SJSA1 (cell line): ENCODE results near the gene NLRP5. TPM values are rescaled to one million over a fixed set of nuclear protein-coding genes. Genes with fewer than 3 reads are reported as not detected.
"Not testable (repeated sequence)": the region's sequence is repeated elsewhere in the genome, so short reads cannot be mapped to it uniquely, and the experiment has no call there.

Experiments used
- DNase-seq, 2 experiments: peaks; one replicate each; pipeline ENCODE4 v3.0.0-alpha.2; 2015 to 2020; ENCODE audit warnings: low spot score in 2 of 2, low read depth in 1 of 2
- H3K27ac ChIP-seq: fragments of 250-450 bp; sonication (Bioruptor Pico); 2 replicates; pipeline ENCODE4 v1.5.1; 2020; ENCODE audit warnings: mild to moderate bottlenecking, moderate library complexity
- H3K27me3 ChIP-seq: fragments of 250-450 bp; sonication (Bioruptor Pico); replicated peaks from 2 replicates; pipeline ENCODE4 v1.5.1; 2020; ENCODE audit warnings: mild to moderate bottlenecking, moderate library complexity
- H3K36me3 ChIP-seq: fragments of 250-450 bp; sonication (Bioruptor Pico); 2 replicates; pipeline ENCODE4 v1.5.1; 2020; ENCODE audit warnings: mild to moderate bottlenecking
- H3K4me1 ChIP-seq: fragments of 250-450 bp; sonication (Bioruptor Pico); replicated peaks from 2 replicates; pipeline ENCODE4 v1.6.1; 2021; ENCODE audit warnings: mild to moderate bottlenecking
- H3K4me3 ChIP-seq: fragments of 250-450 bp; sonication (Bioruptor Pico); 2 replicates; pipeline ENCODE4 v1.5.1; 2020; ENCODE audit warnings: mild to moderate bottlenecking
- H3K9me3 ChIP-seq: fragments of 250-450 bp; sonication (Bioruptor Pico); replicated peaks from 2 replicates; pipeline ENCODE4 v1.5.1; 2020; ENCODE audit warnings: mild to moderate bottlenecking
- total RNA-seq: library from RNA; depleted of rRNA; stranded (reverse); fragments of >200 nt; shearing (Covaris generic); gene quantifications from 2 replicates; pipeline ENCODE4 v1.2.3, GENCODE V29; 2014; rRNA removed

Gene NLRP5
- total RNA-seq: not detected in 2 replicates

GRCh38 chr19:55986487-55986886 lies at the start of gene NLRP5:
Gene NLRP5, plus strand, starts transcription at chr19:55986775.
- no peaks in the 10 kb centered on the region for H3K36me3 ChIP-seq
- H3K9me3 ChIP-seq: peaks cover 8% of the 10 kb centered on the region; the same call in 1 of the 2 replicates
- DNase-seq: no peak
- H3K4me1 ChIP-seq: no peaks in the 10 kb centered on the region
- no peak within 1 kb of the TSS for H3K27ac ChIP-seq
- H3K4me3 ChIP-seq: no peak within 1 kb of the TSS
- no peaks in the 10 kb centered on the region for H3K27me3 ChIP-seq

- peaks cover 5% of the 10 kb centered on the region; the same call in 1 of the 2 replicates for H3K9me3 ChIP-seq
- no peak for DNase-seq
- H3K27me3 ChIP-seq: no peaks in the 10 kb centered on the region
- no peaks in the 10 kb centered on the region for H3K4me1 ChIP-seq
- no peaks in the 10 kb centered on the region for H3K36me3 ChIP-seq
- H3K27ac ChIP-seq: no peak overlapping the region
- H3K4me3 ChIP-seq: no peak overlapping the region
Measured at GRCh38 chr19:55939206-55939605, 47.4 kb upstream of the NLRP5 start.

GRCh38 chr19:55940306-55940705 lies 46.3 kb upstream of the NLRP5 start:
- H3K4me3 ChIP-seq: no peak overlapping the region
- no peaks in the 10 kb centered on the region for H3K27me3 ChIP-seq
- H3K36me3 ChIP-seq: no peaks in the 10 kb centered on the region
- DNase-seq: no peak
- no peaks in the 10 kb centered on the region for H3K4me1 ChIP-seq
- H3K9me3 ChIP-seq: peaks cover 5% of the 10 kb centered on the region; the same call in 1 of the 2 replicates
- H3K27ac ChIP-seq: no peak overlapping the region

- Histone ChIP-seq H3K4me1 (no peaks in the 10 kb centered on the region), H3K27me3 (no peaks in the 10 kb centered on the region), H3K4me3 (no peak within 1 kb of the TSS), H3K36me3 (no peaks in the 10 kb centered on the region), H3K9me3 (peaks cover 12% of the 10 kb centered on the region), H3K27ac (no peak within 1 kb of the TSS)
- no peak for DNase-seq
Measured at GRCh38 chr19:55947532-55947931, 39.0 kb upstream of the NLRP5 start, which contains the start of gene NLRP8. Gene NLRP8, plus strand, starts transcription at chr19:55947832.

GRCh38 chr19:55950566-55950965 lies 36.0 kb upstream of the NLRP5 start:
- peaks cover 16% of the 10 kb centered on the region for H3K9me3 ChIP-seq
- H3K27ac ChIP-seq, H3K4me3 ChIP-seq, H3K4me1 ChIP-seq, H3K36me3 ChIP-seq, H3K27me3 ChIP-seq, DNase-seq: not testable (repeated sequence)

- Histone ChIP-seq H3K27ac (no peak overlapping the region), H3K4me1 (no peaks in the 10 kb centered on the region), H3K4me3 (no peak overlapping the region), H3K36me3 (no peaks in the 10 kb centered on the region), H3K27me3 (no peaks in the 10 kb centered on the region), H3K9me3 (peaks cover 15% of the 10 kb centered on the region)
- DNase-seq: no peak
Measured at GRCh38 chr19:55956431-55956830, 30.1 kb upstream of the NLRP5 start.

GRCh38 chr19:55958356-55958755 lies 28.2 kb upstream of the NLRP5 start:
- no peaks in the 10 kb centered on the region for H3K27me3 ChIP-seq
- H3K27ac ChIP-seq: no peak overlapping the region
- no peaks in the 10 kb centered on the region for H3K4me1 ChIP-seq
- no peak overlapping the region for H3K4me3 ChIP-seq
- H3K36me3 ChIP-seq: no peaks in the 10 kb centered on the region
- H3K9me3 ChIP-seq: peaks cover 10% of the 10 kb centered on the region; the same call in 1 of the 2 replicates
- DNase-seq: no peak

GRCh38 chr19:55959996-55960675 lies 26.4 kb upstream of the NLRP5 start:
- no peaks in the 10 kb centered on the region for H3K27me3 ChIP-seq
- DNase-seq: no peak
- H3K4me1 ChIP-seq: no peaks in the 10 kb centered on the region
- no peaks in the 10 kb centered on the region for H3K36me3 ChIP-seq
- H3K9me3 ChIP-seq: peaks cover 7% of the 10 kb centered on the region; the same call in 1 of the 2 replicates
- no peak overlapping the region for H3K4me3 ChIP-seq
- no peak overlapping the region for H3K27ac ChIP-seq

- no peaks in the 10 kb centered on the region for H3K36me3 ChIP-seq
- DNase-seq: no peak
- peaks cover 11% of the 10 kb centered on the region; the same call in 1 of the 2 replicates for H3K9me3 ChIP-seq
- no peaks in the 10 kb centered on the region for H3K27me3 ChIP-seq
- no peak overlapping the region for H3K4me3 ChIP-seq
- no peak overlapping the region for H3K27ac ChIP-seq
- no peaks in the 10 kb centered on the region for H3K4me1 ChIP-seq
Measured at GRCh38 chr19:55962186-55962585, 24.4 kb upstream of the NLRP5 start.

- Histone ChIP-seq H3K4me3 (no peak overlapping the region), H3K27me3 (no peaks in the 10 kb centered on the region), H3K4me1 (no peaks in the 10 kb centered on the region), H3K36me3 (no peaks in the 10 kb centered on the region), H3K9me3 (peaks cover 4% of the 10 kb centered on the region), H3K27ac (no peak overlapping the region)
- no peak for DNase-seq
Measured at GRCh38 chr19:55973982-55974381, 12.6 kb upstream of the NLRP5 start.

GRCh38 chr19:55980415-55980814 lies 6.2 kb upstream of the NLRP5 start:
- Histone ChIP-seq H3K36me3 (no peaks in the 10 kb centered on the region), H3K9me3 (peaks cover 13% of the 10 kb centered on the region), H3K4me3 (no peak overlapping the region), H3K27me3 (no peaks in the 10 kb centered on the region), H3K4me1 (no peaks in the 10 kb centered on the region), H3K27ac (no peak overlapping the region)
- no peak for DNase-seq

GRCh38 chr19:55985254-55985653 lies 1.3 kb upstream of the NLRP5 start:
- Histone ChIP-seq H3K9me3 (peaks cover 8% of the 10 kb centered on the region; the same call in 1 of the 2 replicates), H3K36me3 (no peaks in the 10 kb centered on the region), H3K4me3 (no peak overlapping the region), H3K27me3 (no peaks in the 10 kb centered on the region), H3K27ac (no peak overlapping the region), H3K4me1 (no peaks in the 10 kb centered on the region)
- DNase-seq: no peak

GRCh38 chr19:55990831-55991230 lies 4.3 kb downstream of the NLRP5 start:
- H3K4me1 ChIP-seq: no peaks in the 10 kb centered on the region
- H3K27ac ChIP-seq: no peak overlapping the region
- no peaks in the 10 kb centered on the region for H3K27me3 ChIP-seq
- H3K4me3 ChIP-seq: no peak overlapping the region
- H3K9me3 ChIP-seq: peaks cover 7% of the 10 kb centered on the region
- no peak for DNase-seq
- H3K36me3 ChIP-seq: no peaks in the 10 kb centered on the region

- no peak for DNase-seq
- H3K27ac ChIP-seq: no peak overlapping the region
- no peaks in the 10 kb centered on the region for H3K27me3 ChIP-seq
- no peaks in the 10 kb centered on the region for H3K36me3 ChIP-seq
- no peaks in the 10 kb centered on the region for H3K4me1 ChIP-seq
- H3K9me3 ChIP-seq: peaks cover 7% of the 10 kb centered on the region
- H3K4me3 ChIP-seq: no peak overlapping the region
Measured at GRCh38 chr19:55993492-55993891, 6.9 kb downstream of the NLRP5 start.

- no peaks in the 10 kb centered on the region for H3K27me3 ChIP-seq
- peaks cover 10% of the 10 kb centered on the region; the same call in 1 of the 2 replicates for H3K9me3 ChIP-seq
- H3K27ac ChIP-seq: no peak overlapping the region
- no peaks in the 10 kb centered on the region for H3K36me3 ChIP-seq
- no peak overlapping the region for H3K4me3 ChIP-seq
- H3K4me1 ChIP-seq: no peaks in the 10 kb centered on the region
- DNase-seq: no peak
Measured at GRCh38 chr19:56014765-56015164, 28.2 kb downstream of the NLRP5 start.
